ENCODE results near the gene LZTS2. TPM values are rescaled to one million over a fixed set of nuclear protein-coding genes. Genes with fewer than 3 reads are reported as not detected.

The LZTS2 gene
- total RNA-seq, 1 donor from 2014 or later: 35.6 TPM

DNA sequence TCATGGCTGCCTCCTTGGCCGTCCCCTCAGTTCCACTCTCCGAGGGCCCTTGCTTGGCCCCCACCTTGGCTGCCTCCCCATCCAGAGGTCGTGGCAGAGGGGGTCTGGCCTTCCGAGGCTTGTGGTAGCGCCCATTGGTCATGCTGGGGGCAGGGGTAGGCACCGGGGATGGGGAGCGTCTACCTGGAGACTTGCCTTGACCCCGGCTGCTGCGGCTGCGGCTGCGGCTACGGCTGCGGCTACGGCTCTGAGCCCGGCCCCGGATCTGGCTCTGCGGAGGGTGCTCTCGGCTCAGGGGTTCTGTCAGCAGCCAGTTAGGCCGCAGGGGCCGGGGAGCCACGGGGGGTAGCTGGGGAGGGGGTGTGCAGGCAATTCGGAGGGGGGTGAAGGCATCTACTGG lies 10.7 kb downstream of the LZTS2 start:
- Histone ChIP-seq H3K27ac (replicated peaks) (no peak overlapping the region), H3K9me3 (replicated peaks) (no peaks in the 10 kb centered on the region), H3K4me1 (peaks cover 65% of the 10 kb centered on the region), H3K27me3 (ENCODE audit: low read depth) (peaks cover 4% of the 10 kb centered on the region), H3K4me3 (no peak overlapping the region), H3K36me3 (peaks cover 22% of the 10 kb centered on the region)
- no peak for DNase-seq
- TF ChIP-seq, protein P1, sequence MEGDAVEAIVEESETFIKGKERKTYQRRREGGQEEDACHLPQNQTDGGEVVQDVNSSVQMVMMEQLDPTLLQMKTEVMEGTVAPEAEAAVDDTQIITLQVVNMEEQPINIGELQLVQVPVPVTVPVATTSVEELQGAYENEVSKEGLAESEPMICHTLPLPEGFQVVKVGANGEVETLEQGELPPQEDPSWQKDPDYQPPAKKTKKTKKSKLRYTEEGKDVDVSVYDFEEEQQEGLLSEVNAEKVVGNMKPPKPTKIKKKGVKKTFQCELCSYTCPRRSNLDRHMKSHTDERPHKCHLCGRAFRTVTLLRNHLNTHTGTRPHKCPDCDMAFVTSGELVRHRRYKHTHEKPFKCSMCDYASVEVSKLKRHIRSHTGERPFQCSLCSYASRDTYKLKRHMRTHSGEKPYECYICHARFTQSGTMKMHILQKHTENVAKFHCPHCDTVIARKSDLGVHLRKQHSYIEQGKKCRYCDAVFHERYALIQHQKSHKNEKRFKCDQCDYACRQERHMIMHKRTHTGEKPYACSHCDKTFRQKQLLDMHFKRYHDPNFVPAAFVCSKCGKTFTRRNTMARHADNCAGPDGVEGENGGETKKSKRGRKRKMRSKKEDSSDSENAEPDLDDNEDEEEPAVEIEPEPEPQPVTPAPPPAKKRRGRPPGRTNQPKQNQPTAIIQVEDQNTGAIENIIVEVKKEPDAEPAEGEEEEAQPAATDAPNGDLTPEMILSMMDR (IDR thresholded peaks at IDR 0.05; ENCODE audit: borderline replicate concordance): no peak
- intact Hi-C loops (cut with micrococcal nuclease): no loop called here

DNA sequence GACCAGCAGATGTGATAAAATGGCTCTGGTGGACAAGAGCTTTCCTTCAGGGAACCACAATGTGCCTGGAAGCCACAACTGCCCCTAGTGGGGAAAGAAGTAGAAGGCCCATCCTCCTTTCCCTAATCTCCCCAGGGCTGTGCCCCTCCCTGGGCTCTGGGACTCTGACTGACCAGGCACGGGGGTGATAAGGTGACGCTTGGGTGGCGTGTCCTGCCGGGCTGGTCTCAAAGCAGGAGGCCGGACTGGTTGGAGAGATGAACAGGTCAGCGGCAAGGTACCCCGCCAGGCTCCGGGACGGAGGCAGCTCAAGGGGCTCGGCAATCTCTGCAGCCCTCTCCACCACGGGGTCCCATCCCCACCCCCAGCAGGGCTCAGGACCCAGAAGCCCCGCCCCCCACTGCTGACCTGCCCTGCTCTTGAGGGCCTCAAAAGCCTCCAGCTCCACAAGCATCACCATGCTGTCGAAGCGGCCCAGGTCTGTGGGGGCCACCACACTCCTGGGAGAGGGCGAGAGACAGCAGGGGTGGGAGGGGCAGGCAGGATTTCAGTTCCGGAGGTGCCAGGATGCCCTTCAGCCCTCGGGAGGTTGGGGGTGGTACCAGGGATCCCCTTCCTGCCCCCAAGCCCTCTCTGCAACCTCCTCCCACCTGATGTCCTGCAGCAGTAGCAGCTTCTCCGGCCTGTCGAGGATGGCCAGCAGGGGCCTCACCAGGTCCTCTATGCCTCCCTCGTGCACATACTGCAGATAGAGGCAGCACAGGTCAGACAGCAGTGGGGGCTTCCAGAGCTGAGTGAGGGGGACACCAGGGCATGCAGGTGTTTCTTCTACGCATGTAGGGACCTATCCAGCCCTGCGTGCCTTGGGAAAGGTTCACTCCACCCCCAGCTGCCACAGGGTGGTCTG lies 12.2 kb downstream of the LZTS2 start:
- Histone ChIP-seq H3K4me3 (no peak overlapping the region), H3K9me3 (replicated peaks) (no peaks in the 10 kb centered on the region), H3K27ac (replicated peaks) (peak overlapping the region; percentile 74), H3K36me3 (peaks cover 7% of the 10 kb centered on the region), H3K4me1 (peaks cover 52% of the 10 kb centered on the region), H3K27me3 (ENCODE audit: low read depth) (peaks cover 18% of the 10 kb centered on the region)
- intact Hi-C loops (cut with micrococcal nuclease): no loop called here
- DNase-seq: no peak
- TF ChIP-seq, protein P1 (IDR thresholded peaks at IDR 0.05; ENCODE audit: borderline replicate concordance): peak; percentile 31

DNA sequence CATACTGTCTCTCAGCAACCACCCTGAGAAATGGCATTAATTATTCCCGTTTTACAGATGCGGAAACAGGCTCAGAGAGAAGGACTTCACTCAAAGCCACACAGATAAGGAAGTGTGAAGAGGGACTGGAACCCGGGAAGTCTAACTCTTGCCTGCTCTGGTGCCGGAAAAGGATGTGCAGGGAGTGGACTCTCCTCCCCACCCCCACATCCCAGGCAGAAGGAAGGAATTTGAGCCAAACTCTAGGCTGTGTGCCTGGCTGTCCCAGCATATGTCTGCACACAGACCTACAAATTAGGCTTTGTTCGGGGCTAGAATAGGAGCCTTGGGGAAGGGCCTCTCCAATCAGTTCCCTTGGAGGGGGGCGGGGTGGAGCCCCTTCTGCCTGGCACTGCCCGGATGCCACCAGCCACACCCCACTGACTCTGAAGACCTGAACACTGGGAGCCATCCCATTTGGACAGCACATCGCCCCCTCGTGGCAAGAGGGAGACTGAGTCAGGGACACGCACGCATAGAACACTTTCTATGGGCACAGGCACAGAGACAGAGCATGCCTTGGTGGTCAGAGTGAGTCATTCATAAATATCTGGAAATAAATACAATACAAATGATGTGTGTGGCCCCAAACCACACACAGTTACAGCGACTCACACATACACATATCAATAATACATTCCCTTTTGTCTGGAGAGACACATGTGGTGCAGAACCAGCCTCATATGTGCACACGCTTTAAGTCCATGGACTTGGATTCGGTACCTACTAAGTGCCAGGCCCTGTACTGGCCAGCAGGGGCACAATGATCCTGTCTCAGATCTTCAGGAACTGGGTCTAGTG lies 13.1 kb downstream of the LZTS2 start:
- TF ChIP-seq, protein P1 (IDR thresholded peaks at IDR 0.05; ENCODE audit: borderline replicate concordance): peak; percentile 96
- intact Hi-C loops (cut with micrococcal nuclease): no loop called here
- peak; percentile 87 for DNase-seq
- no peaks in the 10 kb centered on the region for H3K9me3 ChIP-seq (replicated peaks)
- H3K27ac ChIP-seq (replicated peaks): peak overlapping the region; percentile 74
- H3K4me1 ChIP-seq: peaks cover 43% of the 10 kb centered on the region
- peaks cover 28% of the 10 kb centered on the region for H3K27me3 ChIP-seq (ENCODE audit: low read depth)
- H3K36me3 ChIP-seq: no peaks in the 10 kb centered on the region
- no peak overlapping the region for H3K4me3 ChIP-seq

GRCh38 chr10:101013365-101013825 lies 13.8 kb downstream of the LZTS2 start:
- H3K4me3 ChIP-seq: no peak overlapping the region
- peak overlapping the region; percentile 74 for H3K27ac ChIP-seq (replicated peaks)
- H3K27me3 ChIP-seq (ENCODE audit: low read depth): peaks cover 34% of the 10 kb centered on the region
- H3K36me3 ChIP-seq: no peaks in the 10 kb centered on the region
- no peak for DNase-seq
- H3K4me1 ChIP-seq: peaks cover 38% of the 10 kb centered on the region
- TF ChIP-seq, protein P1 (IDR thresholded peaks at IDR 0.05; ENCODE audit: borderline replicate concordance): no peak
- no peaks in the 10 kb centered on the region for H3K9me3 ChIP-seq (replicated peaks)
- intact Hi-C loops (cut with micrococcal nuclease): no loop called here

DNA sequence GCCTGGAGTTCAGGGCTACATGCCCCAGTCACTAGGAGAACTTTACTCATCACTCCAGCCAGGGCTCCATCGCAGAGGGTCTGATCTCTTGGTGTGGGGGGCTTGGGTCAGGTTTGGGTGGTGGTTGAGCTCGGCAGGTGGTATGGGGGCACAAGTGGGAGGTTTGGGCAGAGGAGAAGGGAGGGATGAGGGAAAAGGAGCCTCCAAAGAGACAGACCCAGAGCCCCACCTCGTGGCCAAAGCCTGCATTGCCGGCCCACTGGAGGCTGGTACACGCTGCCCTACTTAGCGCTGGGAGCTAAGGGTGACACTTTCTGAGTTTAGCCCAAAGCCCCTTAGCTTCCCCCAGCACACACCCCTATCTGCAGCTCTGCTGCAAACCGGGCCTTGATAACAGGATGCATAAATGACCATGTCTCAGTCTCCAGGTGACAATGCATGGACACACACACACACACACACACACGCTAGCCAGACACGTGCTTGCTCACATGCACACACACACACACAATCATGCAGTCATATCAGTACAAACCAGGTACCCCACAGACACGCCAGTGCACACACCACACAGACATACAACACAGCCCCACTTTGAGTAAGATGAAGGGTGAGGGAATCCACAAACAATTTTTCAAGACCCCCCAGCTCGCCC lies 14.7 kb downstream of the LZTS2 start:
- TF ChIP-seq, protein P1 (IDR thresholded peaks at IDR 0.05; ENCODE audit: borderline replicate concordance): peak; percentile 96
- H3K4me3 ChIP-seq: no peak overlapping the region
- H3K4me1 ChIP-seq: peaks cover 39% of the 10 kb centered on the region
- H3K36me3 ChIP-seq: no peaks in the 10 kb centered on the region
- intact Hi-C loops (cut with micrococcal nuclease): no loop called here
- no peaks in the 10 kb centered on the region for H3K9me3 ChIP-seq (replicated peaks)
- H3K27me3 ChIP-seq (ENCODE audit: low read depth): peaks cover 42% of the 10 kb centered on the region
- DNase-seq: peak; percentile 86
- H3K27ac ChIP-seq (replicated peaks): no peak overlapping the region

Measured in left ventricle myocardium inferior (tissue), 1 donor.